H1 (cell line): ENCODE data around the gene ADAM19.

Experiments
- BCL11A ChIP-seq, 2 experiments: IDR thresholded peaks; one replicate each; pipeline ENCODE4 v1.6.1; 2011; ENCODE audit warnings: low read depth in 2 of 2, low read length in 2 of 2, mild to moderate bottlenecking in 2 of 2
- HDAC6 ChIP-seq: IDR thresholded peaks from one replicate; pipeline ENCODE4 v1.7.1; 2012; ENCODE audit warnings: low read depth, mild to moderate bottlenecking, inconsistent platforms, low read length, moderate library complexity
- POLR2A ChIP-seq, 2 experiments: IDR thresholded peaks; 1 replicate in 1 of 2; 2 replicates in 1 of 2; pipeline ENCODE4 v1.6.1; 2011; ENCODE audit warnings: low read depth in 2 of 2, low read length in 2 of 2, mild to moderate bottlenecking in 2 of 2; ENCODE audit errors: control extremely low read depth in 1 of 2
- TF ChIP-seq, protein P1 (sequence below), 3 experiments: IDR thresholded peaks; 1 replicate in 2 of 3; 2 replicates in 1 of 3; pipeline versions ENCODE4 v1.5.1 to v1.6.1; 2011; ENCODE audit warnings: low read length in 3 of 3, mild to moderate bottlenecking in 3 of 3, inconsistent platforms in 2 of 3, low read depth in 1 of 3, moderate library complexity in 1 of 3; ENCODE audit not compliant: insufficient read depth in 1 of 3; ENCODE audit errors: control extremely low read depth in 1 of 3

DNA sequence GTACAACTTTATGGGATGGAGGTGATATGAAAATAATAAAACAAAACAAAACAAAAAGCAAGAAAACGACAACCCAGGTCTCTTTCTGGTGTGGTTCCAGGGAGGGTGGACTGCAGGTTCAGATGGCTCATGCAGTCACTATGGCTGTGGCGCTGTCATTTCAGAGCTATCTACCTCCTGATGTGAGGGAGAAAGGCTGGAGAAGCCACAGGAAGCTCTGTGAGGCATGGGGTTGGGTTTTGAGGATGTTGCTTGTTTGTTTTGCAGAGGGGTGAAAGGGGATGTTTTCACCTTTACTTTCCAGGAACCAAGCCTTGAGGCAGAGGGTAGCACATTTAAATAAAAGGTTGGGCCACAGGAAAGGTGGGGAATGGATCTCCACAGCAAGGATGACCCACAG lies 96.8 kb downstream of the ADAM19 start:
- no peak for TF ChIP-seq POLR2A (IDR thresholded peaks at IDR 0.05; ENCODE audit: control extremely low read depth in 1 of 2, low read depth in 2 of 2, low read length in 2 of 2)
- TF ChIP-seq, protein P1, sequence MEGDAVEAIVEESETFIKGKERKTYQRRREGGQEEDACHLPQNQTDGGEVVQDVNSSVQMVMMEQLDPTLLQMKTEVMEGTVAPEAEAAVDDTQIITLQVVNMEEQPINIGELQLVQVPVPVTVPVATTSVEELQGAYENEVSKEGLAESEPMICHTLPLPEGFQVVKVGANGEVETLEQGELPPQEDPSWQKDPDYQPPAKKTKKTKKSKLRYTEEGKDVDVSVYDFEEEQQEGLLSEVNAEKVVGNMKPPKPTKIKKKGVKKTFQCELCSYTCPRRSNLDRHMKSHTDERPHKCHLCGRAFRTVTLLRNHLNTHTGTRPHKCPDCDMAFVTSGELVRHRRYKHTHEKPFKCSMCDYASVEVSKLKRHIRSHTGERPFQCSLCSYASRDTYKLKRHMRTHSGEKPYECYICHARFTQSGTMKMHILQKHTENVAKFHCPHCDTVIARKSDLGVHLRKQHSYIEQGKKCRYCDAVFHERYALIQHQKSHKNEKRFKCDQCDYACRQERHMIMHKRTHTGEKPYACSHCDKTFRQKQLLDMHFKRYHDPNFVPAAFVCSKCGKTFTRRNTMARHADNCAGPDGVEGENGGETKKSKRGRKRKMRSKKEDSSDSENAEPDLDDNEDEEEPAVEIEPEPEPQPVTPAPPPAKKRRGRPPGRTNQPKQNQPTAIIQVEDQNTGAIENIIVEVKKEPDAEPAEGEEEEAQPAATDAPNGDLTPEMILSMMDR (IDR thresholded peaks at IDR 0.05; ENCODE audit: control extremely low read depth in 1 of 3, insufficient read depth in 1 of 3, low read depth in 1 of 3, low read length in 3 of 3): no peak
- no peak for TF ChIP-seq BCL11A (IDR thresholded peaks at IDR 0.05; ENCODE audit: low read depth in 2 of 2, low read length in 2 of 2)
- no peak for TF ChIP-seq HDAC6
